NCI-H2081 treated with DMSO at 0.1 percent for 48 hours (cell line): Measurements from ENCODE around the gene SLC6A6.

ENCODE experiments used
- DNase-seq: peaks from one replicate; lab custom pipeline; 2025; lab: John Stamatoyannopoulos, UW

SLC6A6 gene

GRCh38 chr3:14470461-14470860, 68.1 kb downstream of the SLC6A6 start:
- DNase-seq, result no peak

- no peak for DNase-seq
Observed at GRCh38 chr3:14471016-14471415, 68.6 kb downstream of the SLC6A6 start.

DNA sequence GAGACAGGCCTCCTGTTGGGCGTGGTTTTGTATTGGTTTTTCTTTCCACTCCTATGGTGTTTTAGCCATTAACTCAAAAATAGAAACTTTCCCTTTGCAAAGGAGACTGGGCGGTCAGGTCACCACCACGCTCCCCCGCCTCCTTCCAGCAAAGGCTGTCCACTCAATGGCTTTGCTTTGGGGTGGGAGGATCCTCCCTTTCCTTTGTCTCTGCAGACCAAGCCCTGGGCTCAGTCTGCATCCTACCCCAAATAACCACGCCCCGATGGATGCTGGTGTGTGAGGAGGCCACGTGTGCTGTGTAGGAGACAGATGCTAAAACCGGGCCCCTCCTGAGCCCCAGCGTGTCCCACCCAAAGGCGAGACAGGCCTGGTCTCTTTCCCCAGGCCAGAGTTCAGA, 69.3 kb downstream of the SLC6A6 start:
- DNase-seq, result no peak

- no peak for DNase-seq
Observed at GRCh38 chr3:14472471-14473351, 70.3 kb downstream of the SLC6A6 start.

- no peak for DNase-seq
Observed at GRCh38 chr3:14473411-14473891, 71.0 kb downstream of the SLC6A6 start.

DNA sequence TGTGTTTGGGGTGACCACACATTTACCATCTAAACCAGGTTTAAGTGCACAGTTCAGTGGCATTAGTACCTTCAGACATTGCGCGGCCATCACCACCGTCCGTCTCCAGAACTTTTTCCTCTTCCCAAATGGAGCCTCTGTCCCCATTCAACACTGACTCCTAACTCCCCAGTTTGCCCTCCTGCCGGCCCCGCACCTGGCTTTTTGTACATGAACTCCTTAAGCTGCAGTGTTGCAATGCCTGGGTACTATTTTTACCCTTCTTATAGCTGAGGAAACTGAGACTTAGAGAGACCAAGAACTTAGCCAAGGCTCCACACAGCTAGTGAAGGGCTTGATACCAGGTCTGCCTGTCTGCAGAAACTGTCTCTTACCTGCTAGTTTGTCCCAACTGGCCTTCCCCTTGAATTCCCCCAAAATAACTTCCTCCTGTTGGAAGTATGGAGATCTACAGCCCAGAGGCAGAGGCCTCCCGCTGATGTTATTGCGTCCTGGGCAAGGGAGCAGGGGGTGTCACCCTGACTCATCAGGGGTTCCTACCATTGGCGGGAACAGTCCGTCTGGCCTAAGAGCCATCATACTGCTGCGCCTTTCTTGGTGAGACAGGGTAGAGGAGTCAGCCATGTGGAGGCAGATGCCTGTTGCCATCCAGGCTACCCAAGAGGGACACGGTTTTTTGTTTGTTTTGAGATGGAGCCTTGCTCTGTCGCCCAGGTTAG, 72.1 kb downstream of the SLC6A6 start:
- DNase-seq, result no peak

- DNase-seq, result no peak
Observed at GRCh38 chr3:14475621-14476020, 73.2 kb downstream of the SLC6A6 start.

- DNase-seq, result no peak
Observed at GRCh38 chr3:14476583-14477265, 74.3 kb downstream of the SLC6A6 start.

- no peak for DNase-seq
Observed at GRCh38 chr3:14477311-14477935, 75.0 kb downstream of the SLC6A6 start.

- no peak for DNase-seq
Observed at GRCh38 chr3:14478956-14479550, 76.6 kb downstream of the SLC6A6 start.

DNA sequence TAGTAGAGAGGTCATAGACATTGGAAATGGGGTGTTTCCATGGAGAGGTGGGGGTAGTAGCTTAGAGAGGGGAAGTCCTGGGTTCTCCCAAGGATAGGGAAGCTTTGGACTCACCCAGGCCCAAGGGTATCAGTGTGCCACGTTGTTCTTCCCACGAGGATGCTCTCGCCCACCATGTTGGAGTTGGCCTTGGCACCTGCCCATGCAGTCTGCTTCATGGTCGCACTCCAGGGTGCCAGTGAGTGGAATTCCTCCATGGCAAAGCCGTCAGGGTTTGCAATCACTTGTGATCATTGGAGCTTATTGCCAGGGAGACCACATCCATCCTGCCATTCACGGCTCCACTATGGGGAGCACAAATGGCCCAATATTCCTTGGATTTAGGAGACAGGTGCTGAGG, 77.2 kb downstream of the SLC6A6 start:
- no peak for DNase-seq

DNA sequence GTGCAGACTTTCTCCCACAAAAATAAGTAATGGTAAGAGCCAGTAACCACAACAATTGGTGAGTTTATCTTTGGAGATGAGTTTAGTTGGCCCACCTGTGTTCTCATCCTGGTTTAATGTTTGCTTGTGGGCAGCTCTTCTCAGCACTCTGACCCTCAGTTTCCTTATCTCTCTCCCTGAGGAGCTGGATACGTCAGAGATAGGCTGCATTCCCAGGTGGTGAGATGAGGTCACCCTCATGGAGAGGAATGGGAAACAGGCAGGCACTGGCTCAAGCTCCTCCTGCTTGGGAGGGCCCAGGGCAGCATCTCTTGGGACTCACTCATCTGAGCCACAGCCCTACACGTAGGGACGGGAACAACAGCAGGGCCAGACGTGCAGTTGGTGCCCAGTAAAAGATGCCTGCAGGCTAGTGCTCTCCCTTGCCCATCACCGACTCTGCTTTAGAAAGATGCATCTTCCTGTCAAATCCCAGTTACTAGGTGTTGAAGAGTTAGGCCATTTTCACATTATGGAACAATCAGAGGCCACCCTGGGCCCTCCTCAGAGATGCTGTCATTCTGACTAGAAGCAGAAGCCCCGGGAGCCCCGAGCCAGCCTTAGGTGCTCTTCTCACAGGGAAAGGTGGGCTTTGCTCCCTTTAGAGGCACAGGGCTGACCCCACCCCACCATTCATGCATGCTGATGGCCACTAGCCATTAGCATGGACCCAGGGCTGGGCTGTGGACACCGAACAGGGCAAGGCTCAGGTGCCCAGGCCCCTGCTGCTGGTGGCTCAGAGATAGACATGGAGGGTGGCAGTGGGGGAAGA, 78.0 kb downstream of the SLC6A6 start:
- no peak for DNase-seq

DNA sequence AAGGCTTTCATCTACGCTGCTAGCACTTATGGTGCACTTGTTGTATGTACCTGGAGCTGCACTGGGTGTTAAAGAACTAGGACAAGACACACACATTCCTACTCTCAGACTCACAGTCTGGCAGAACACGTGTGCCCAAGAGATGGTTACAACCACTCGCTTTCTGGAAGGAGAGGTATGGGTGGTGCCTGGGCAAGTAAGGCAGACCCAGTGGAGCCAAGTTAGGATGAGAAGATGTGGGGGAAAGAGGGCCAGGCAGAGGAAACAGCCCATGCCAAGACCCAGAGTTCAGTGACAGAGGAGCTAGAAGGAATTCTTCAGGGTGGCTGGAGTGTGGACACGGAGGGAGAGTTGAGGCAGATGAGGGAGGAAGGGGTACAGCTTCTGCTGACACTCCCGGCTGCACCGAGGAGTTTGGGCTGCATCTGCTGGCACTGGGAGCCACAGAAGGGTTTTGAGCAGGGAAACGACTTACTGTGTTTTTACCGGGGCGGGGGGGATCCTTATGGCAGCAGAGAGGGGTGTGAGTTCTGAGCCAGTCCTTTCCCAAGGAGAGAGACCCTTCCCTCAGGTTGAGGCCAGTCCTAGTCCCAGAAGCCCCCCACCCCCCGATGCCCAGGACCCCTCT, 78.7 kb downstream of the SLC6A6 start:
- DNase-seq, result no peak

GRCh38 chr3:14481646-14482036, 79.2 kb downstream of the SLC6A6 start:
- no peak for DNase-seq

GRCh38 chr3:14482271-14482721, 79.9 kb downstream of the SLC6A6 start:
- no peak for DNase-seq

DNA sequence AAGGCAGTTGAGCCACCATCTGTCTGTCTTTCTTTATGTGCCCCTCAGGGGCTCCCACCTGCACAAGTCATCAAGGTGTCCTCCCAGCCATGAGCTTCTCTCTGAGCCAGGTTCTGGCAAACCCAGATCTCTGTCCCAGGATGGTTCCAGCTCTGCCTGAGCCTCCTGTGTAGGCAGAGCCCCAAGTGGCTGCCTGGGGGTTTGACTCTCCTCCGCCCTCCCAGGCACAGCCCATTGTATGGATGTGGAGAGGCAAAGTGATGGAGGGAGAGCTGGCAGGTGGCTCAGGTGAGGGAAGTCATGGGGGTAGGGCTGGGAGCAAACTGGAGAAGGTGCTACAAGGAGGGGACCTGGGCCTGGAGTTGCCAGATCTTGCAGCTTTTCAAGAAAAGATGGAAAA, 80.9 kb downstream of the SLC6A6 start:
- DNase-seq, result no peak

- no peak for DNase-seq
Observed at GRCh38 chr3:14484741-14485140, 82.3 kb downstream of the SLC6A6 start.

- DNase-seq, result no peak
Observed at GRCh38 chr3:14485981-14486380, 83.6 kb downstream of the SLC6A6 start.

- DNase-seq, result no peak
Observed at GRCh38 chr3:14486460-14486859, 84.1 kb downstream of the SLC6A6 start.

DNA sequence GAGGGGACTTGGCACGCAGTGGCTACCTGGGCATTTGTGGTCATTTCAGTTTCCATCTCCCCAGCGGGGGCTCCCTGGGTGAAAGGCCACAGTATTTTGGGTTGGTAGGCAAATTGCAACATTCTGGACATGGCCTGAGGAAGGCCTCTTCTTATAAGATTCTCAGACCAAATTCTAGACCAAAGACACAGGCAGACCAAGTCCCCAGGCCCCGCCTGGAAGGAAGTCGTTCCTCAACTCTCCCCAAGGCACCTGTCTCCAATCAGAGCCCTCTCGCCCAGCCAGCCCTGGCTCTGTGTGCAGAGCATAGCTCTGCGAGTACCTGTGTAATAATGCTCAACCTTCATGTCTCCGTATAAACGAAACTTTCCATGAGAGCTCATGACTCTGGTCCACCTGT, 84.7 kb downstream of the SLC6A6 start:
- DNase-seq, result no peak
